Upper lobe of left lung (tissue), 6 donors: ENCODE results near the gene PRSS33. TPM values are rescaled to one million over a fixed set of nuclear protein-coding genes. Genes with fewer than 3 reads are reported as not detected.

Experiments used
- ATAC-seq, 2 donors: fragments of 200-7000 bp; cut with Tn5 transposase; one replicate each; pipeline ENCODE4 v1.9.1; 2022; ENCODE audit warnings: mild to moderate bottlenecking in 2 of 2, moderate library complexity in 2 of 2; ENCODE audit not compliant: low FRiP score in 2 of 2
- DNase-seq, 2 donors: peaks; one replicate each; pipeline ENCODE4 v3.0.0-alpha.2; 2019 to 2020
- H3K27ac ChIP-seq, 4 donors: fragments of 200-600 bp; sonication (generic); one replicate each; pipeline ENCODE4 v1.5.1; 2016 to 2019
- H3K27me3 ChIP-seq, 4 donors: fragments of 200-600 bp; sonication (generic); one replicate each; pipeline ENCODE4 v1.5.1; 2017 to 2019
- H3K36me3 ChIP-seq, 4 donors: fragments of 200-600 bp; sonication (generic); one replicate each; pipeline ENCODE4 v1.5.1; 2016 to 2019
- H3K4me1 ChIP-seq, 4 donors: fragments of 200-600 bp; sonication (generic); one replicate each; pipeline ENCODE4 v1.5.1; 2018 to 2019
- H3K4me3 ChIP-seq, 4 donors: fragments of 200-600 bp; sonication (generic); one replicate each; pipeline ENCODE4 v1.5.1; 2017 to 2019; ENCODE audit warnings: mild to moderate bottlenecking in 2 of 4, moderate library complexity in 1 of 4
- H3K9me3 ChIP-seq, 4 donors: fragments of 200-600 bp; sonication (generic); one replicate each; pipeline ENCODE4 v1.5.1; 2018 to 2019
- CTCF ChIP-seq, 6 experiments: fragments of 450-650 bp in 4 of 6; fragments of 200-600 bp in 2 of 6; sonication (generic) in 2 of 6; IDR thresholded peaks; one replicate each; pipeline ENCODE4 v1.5.1; 2016 to 2019; ENCODE audit warnings: antibody characterized with exemption in 6 of 6
- EP300 ChIP-seq, 4 donors: sonication (generic); formaldehyde crosslinking; IDR thresholded peaks; one replicate each; pipeline ENCODE4 v1.5.1; 2017; ENCODE audit warnings: antibody characterized with exemption in 4 of 4, control low read depth in 2 of 4
- POLR2A ChIP-seq, 4 donors: fragments of 450-650 bp; IDR thresholded peaks; one replicate each; pipeline ENCODE4 v1.5.1; 2016 to 2017; ENCODE audit warnings: antibody characterized with exemption in 4 of 4, mild to moderate bottlenecking in 2 of 4
- POLR2AphosphoS5 ChIP-seq, 2 donors: sonication (generic); formaldehyde crosslinking; IDR thresholded peaks; one replicate each; pipeline ENCODE4 v1.5.1; 2017; ENCODE audit warnings: antibody characterized with exemption in 2 of 2
- WGBS, 2 donors: methylation state at CpG; one replicate each; pipeline ENCODE4 v1.1.5; 2017 to 2018; 5-methylcytosine and 5-hydroxymethylcytosine counted together
- total RNA-seq, 6 donors: library from RNA; depleted of rRNA in 4 of 6; stranded (reverse); fragments of >200 nt in 4 of 6; gene quantifications; one replicate each; pipeline versions ENCODE4 v1.1.0 to v1.2.1, GENCODE V29; 2016 to 2021
- donor health status: DM: no; HTN: no; CAD: no; lungs with moderate emphysema.
- donor health status: DM: no; HTN: yes; CAD: no; lungs with severe emphysema.

PRSS33 gene
- total RNA-seq, 6 donors from 2014 or later, result 0.20 to 0.92 TPM; not detected in 4

GRCh38 chr16:2756288-2757015 is 30.9 kb downstream of the PRSS33 start:
- DNase-seq (peak in 1 of 2 donors; percentile 82), ATAC-seq (no peak)
- Histone ChIP-seq H3K27me3 (no peaks in the 10 kb centered on the region), H3K4me3 (no peak overlapping the region), H3K9me3 (no peaks in the 10 kb centered on the region), H3K27ac (no peak overlapping the region), H3K36me3 (peaks cover 33 to 53% (median 46%) of the 10 kb centered on the region in 4 donors), H3K4me1 (peaks cover 39 to 48% (median 41%) of the 10 kb centered on the region in 4 donors)
- TF ChIP-seq POLR2A (IDR thresholded peaks at IDR 0.05), result no peak
- no peak for TF ChIP-seq CTCF (IDR thresholded peaks at IDR 0.05)
- no peak for TF ChIP-seq EP300 (IDR thresholded peaks at IDR 0.05)
- no peak for TF ChIP-seq POLR2AphosphoS5 (IDR thresholded peaks at IDR 0.05)
- WGBS, 2 donors, result 93 to 95% methylated on average over 30 of the region's 30 CpGs

DNA sequence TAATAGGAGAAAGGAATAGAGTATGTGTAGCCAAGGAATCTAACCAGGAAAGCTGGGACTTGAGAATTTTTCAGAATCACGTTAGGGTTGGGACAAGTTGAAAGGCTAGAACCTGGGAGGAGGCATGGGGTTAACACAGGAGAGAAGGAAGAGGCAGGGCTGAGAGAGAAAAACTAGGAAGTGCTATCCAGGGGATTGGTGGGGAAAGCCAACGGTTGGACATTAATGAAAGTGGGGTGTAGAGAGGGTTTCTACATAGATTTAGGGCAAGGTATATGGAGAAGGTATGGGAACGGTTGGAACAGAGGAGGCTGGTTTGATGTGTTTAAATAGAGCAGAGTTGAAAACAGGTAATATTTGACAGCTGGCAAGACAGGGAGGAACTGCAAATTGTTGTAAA is 32.2 kb downstream of the PRSS33 start:
- Histone ChIP-seq H3K4me3 (peak overlapping the region in 2 of 4 donors; percentile 68 to 91), H3K27ac (no peak overlapping the region), H3K27me3 (no peaks in the 10 kb centered on the region), H3K4me1 (peaks cover 41 to 52% (median 45%) of the 10 kb centered on the region in 4 donors), H3K9me3 (no peaks in the 10 kb centered on the region), H3K36me3 (peaks cover 22 to 40% (median 33%) of the 10 kb centered on the region in 4 donors)
- no peak for TF ChIP-seq POLR2A (IDR thresholded peaks at IDR 0.05)
- TF ChIP-seq POLR2AphosphoS5 (IDR thresholded peaks at IDR 0.05), result no peak
- TF ChIP-seq EP300 (IDR thresholded peaks at IDR 0.05), result no peak
- TF ChIP-seq CTCF (IDR thresholded peaks at IDR 0.05), result no peak
- 18 to 20% methylated on average over 3 of the region's 3 CpGs for WGBS, 2 donors
- DNase-seq, result no peak
- ATAC-seq, result no peak

- Histone ChIP-seq H3K27me3 (no peaks in the 10 kb centered on the region), H3K4me1 (peaks cover 41 to 50% (median 45%) of the 10 kb centered on the region in 4 donors), H3K36me3 (peaks cover 8 to 25% (median 18%) of the 10 kb centered on the region in 4 donors), H3K27ac (peak overlapping the region; percentile 94 to 100 (median 100)), H3K4me3 (peak overlapping the region; percentile 59 to 92 (median 80)), H3K9me3 (no peaks in the 10 kb centered on the region)
- TF ChIP-seq CTCF (IDR thresholded peaks at IDR 0.05) (no peak), EP300 (IDR thresholded peaks at IDR 0.05) (no peak), POLR2A (IDR thresholded peaks at IDR 0.05) (no peak), POLR2AphosphoS5 (IDR thresholded peaks at IDR 0.05) (no peak)
- WGBS, 2 donors, result 0 to 1% methylated on average over 7 of the region's 7 CpGs
- DNase-seq (no peak), ATAC-seq (no peak)
Measured at GRCh38 chr16:2753733-2754020, 33.7 kb downstream of the PRSS33 start.

GRCh38 chr16:2752850-2753732 is 34.3 kb downstream of the PRSS33 start:
- H3K27ac ChIP-seq, result peak overlapping the region; percentile 94 to 100 (median 100)
- peak overlapping the region; percentile 59 to 92 (median 80) for H3K4me3 ChIP-seq
- peak; percentile 76 to 88 for ATAC-seq
- no peaks in the 10 kb centered on the region for H3K27me3 ChIP-seq
- peaks cover 2 to 19% (median 12%) of the 10 kb centered on the region in 4 donors for H3K36me3 ChIP-seq
- H3K4me1 ChIP-seq, result peaks cover 41 to 45% (median 45%) of the 10 kb centered on the region in 4 donors
- 0 to 1% methylated on average over 29 to 37 of the region's 82 CpGs for WGBS, 2 donors
- H3K9me3 ChIP-seq, result no peaks in the 10 kb centered on the region
- no peak for TF ChIP-seq POLR2AphosphoS5 (IDR thresholded peaks at IDR 0.05)
- no peak for TF ChIP-seq POLR2A (IDR thresholded peaks at IDR 0.05)
- no peak for TF ChIP-seq CTCF (IDR thresholded peaks at IDR 0.05)
- TF ChIP-seq EP300 (IDR thresholded peaks at IDR 0.05), result no peak
- DNase-seq, result peak; percentile 80 to 98
